Suprapubic skin (tissue), 4 donors: ENCODE measurements around the gene GDI2.

ENCODE experiments used
- CTCF ChIP-seq, 2 donors: fragments of 200-600 bp in 1 of 2; fragments of 450-650 bp in 1 of 2; sonication (generic) in 1 of 2; IDR thresholded peaks; one replicate each; pipeline ENCODE4 v1.5.1; 2016 to 2019; ENCODE audit warnings: antibody characterized with exemption in 2 of 2, mild to moderate bottlenecking in 1 of 2, moderate library complexity in 1 of 2
- EP300 ChIP-seq: sonication (generic); formaldehyde crosslinking; IDR thresholded peaks from one replicate; pipeline ENCODE4 v1.6.1; 2017; ENCODE audit warnings: antibody characterized with exemption
- POLR2A ChIP-seq, 2 donors: fragments of 450-650 bp; IDR thresholded peaks; one replicate each; pipeline ENCODE4 v1.6.1; 2017; ENCODE audit warnings: antibody characterized with exemption in 2 of 2, mild to moderate bottlenecking in 2 of 2, moderate library complexity in 2 of 2
- POLR2AphosphoS5 ChIP-seq, 3 donors: sonication (generic); formaldehyde crosslinking; IDR thresholded peaks; one replicate each; pipeline ENCODE4 v1.6.1; 2017; ENCODE audit warnings: antibody characterized with exemption in 3 of 3

GRCh38 chr10:5765617-5766016 lies 47.6 kb downstream of the GDI2 start:
- TF ChIP-seq CTCF (IDR thresholded peaks at IDR 0.05) (no peak), POLR2A (IDR thresholded peaks at IDR 0.05) (no peak), EP300 (no peak), POLR2AphosphoS5 (IDR thresholded peaks at IDR 0.05) (no peak)
